ENCODE results near the gene TGOLN2. TPM values are rescaled to one million over a fixed set of nuclear protein-coding genes. Genes with fewer than 3 reads are reported as not detected.

The TGOLN2 gene
- polyA plus RNA-seq, 3 donors = 68.2 to 157 (median 111) TPM

DNA sequence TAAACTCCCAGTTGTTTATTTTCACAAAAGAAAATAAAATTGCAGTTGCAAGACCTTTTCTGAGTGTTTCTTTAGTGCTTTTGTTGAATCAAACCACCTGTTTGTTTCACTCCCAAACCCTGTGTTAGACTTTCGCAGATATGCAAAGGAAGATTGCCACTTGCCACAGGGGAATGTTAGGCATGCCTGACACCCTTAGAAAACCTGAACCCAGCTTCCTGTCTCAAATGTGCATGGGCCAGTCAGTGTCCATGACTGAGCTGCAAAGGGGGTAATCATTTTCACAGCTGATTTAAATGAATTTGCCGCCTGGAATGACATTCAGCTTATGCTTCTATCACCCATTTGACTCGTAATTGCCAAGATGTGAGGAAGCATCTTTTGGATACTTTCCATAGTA, 17.5 kb downstream of the TGOLN2 start:
- peaks cover 17 to 25% of the 10 kb centered on the region in 2 donors for H3K36me3 ChIP-seq (replicated peaks in 1 of 2; ENCODE audit: control insufficient read depth in 1 of 2, insufficient read depth in 2 of 2, low read length in 2 of 2)
- no peak for DNase-seq
- peaks cover 46 to 50% of the 10 kb centered on the region in 2 donors for H3K4me1 ChIP-seq (ENCODE audit: control insufficient read depth in 1 of 2, insufficient read depth in 2 of 2, low read length in 2 of 2)
- no peaks in the 10 kb centered on the region for H3K27me3 ChIP-seq (ENCODE audit: control insufficient read depth in 2 of 2, insufficient read depth in 2 of 2, low read length in 2 of 2)
- H3K4me3 ChIP-seq (replicated peaks in 1 of 3; ENCODE audit: low read depth in 2 of 3, low read length in 3 of 3) = peak overlapping the region in 1 of 3 experiments; percentile 69
- intact Hi-C loops (cut with micrococcal nuclease) = no loop called here
- Mint-ChIP-seq H3K4me3 (peak overlapping the region in 1 of 2 donors; percentile 93), H3K27me3 (ENCODE audit: low read depth in 3 of 3) (peaks cover 2 to 7% (median 4%) of the 10 kb centered on the region in 3 donors), H3K27ac (peak overlapping the region; percentile 84 to 94 (median 91)), H3K4me1 (peaks cover 46% of the 10 kb centered on the region), H3K36me3 (peaks cover 17 to 29% of the 10 kb centered on the region in 2 donors), H3K9me3 (no peaks in the 10 kb centered on the region)
- H2AFZ ChIP-seq (ENCODE audit: insufficient read depth, low read depth, low read length, poor library complexity, severe bottlenecking) = peak overlapping the region; percentile 70
- TF ChIP-seq, protein P1, sequence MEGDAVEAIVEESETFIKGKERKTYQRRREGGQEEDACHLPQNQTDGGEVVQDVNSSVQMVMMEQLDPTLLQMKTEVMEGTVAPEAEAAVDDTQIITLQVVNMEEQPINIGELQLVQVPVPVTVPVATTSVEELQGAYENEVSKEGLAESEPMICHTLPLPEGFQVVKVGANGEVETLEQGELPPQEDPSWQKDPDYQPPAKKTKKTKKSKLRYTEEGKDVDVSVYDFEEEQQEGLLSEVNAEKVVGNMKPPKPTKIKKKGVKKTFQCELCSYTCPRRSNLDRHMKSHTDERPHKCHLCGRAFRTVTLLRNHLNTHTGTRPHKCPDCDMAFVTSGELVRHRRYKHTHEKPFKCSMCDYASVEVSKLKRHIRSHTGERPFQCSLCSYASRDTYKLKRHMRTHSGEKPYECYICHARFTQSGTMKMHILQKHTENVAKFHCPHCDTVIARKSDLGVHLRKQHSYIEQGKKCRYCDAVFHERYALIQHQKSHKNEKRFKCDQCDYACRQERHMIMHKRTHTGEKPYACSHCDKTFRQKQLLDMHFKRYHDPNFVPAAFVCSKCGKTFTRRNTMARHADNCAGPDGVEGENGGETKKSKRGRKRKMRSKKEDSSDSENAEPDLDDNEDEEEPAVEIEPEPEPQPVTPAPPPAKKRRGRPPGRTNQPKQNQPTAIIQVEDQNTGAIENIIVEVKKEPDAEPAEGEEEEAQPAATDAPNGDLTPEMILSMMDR (IDR thresholded peaks at IDR 0.05) = no peak
- no peaks in the 10 kb centered on the region for H3K9me3 ChIP-seq (replicated peaks in 1 of 2; ENCODE audit: control insufficient read depth in 1 of 2, insufficient read depth in 1 of 2, low read length in 2 of 2)
- no peaks in the 10 kb centered on the region for H3K79me2 ChIP-seq (ENCODE audit: insufficient read depth, low read length)
- WGBS (ENCODE audit: insufficient coverage) = 100% methylated on average over 1 of the region's 3 CpGs
- H4K20me1 ChIP-seq (ENCODE audit: insufficient read depth, low read length) = peaks cover 20% of the 10 kb centered on the region
- H3K9ac ChIP-seq (ENCODE audit: insufficient read depth, low read length, poor library complexity, severe bottlenecking) = no peak overlapping the region
- peak overlapping the region; percentile 69 to 73 for H3K27ac ChIP-seq (ENCODE audit: low read depth in 1 of 2, low read length in 2 of 2)
- H3K4me2 ChIP-seq (replicated peaks; ENCODE audit: extremely low read depth, low read length, poor library complexity, severe bottlenecking) = peak overlapping the region; percentile 73

DNA sequence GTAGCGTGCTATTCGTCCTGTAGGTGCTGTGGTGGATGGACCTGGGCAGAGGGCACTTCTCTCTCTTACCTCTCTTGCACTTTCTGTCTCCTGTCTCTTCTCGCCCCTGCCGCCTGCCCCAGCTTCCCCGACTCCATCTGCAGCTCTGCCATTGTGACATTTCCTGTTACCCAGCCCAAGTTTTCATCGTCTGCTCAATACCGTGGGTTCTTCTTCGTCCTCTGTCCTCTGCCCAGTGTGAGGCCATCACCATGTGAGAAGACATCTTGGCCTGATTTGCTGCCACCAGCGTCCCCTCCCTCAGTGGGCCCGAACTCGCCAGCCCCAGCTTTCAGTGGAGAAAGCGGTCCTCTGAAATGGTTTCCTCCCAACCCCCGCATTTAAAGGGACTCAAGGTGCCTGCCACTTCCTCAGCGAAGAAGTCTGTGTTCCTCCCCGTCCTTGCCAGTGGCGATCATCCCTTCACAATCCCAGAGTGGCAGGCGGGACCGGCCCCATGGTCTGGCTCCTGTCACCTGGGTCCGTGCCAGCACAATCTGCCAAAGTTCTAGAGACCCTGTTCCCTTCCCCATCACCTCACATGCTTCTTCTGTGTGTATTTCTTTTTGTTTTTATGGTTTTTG, 18.0 kb downstream of the TGOLN2 start:
- peak overlapping the region; percentile 73 for H3K4me2 ChIP-seq (replicated peaks; ENCODE audit: extremely low read depth, low read length, poor library complexity, severe bottlenecking)
- peaks cover 15% of the 10 kb centered on the region for H4K20me1 ChIP-seq (ENCODE audit: insufficient read depth, low read length)
- H2AFZ ChIP-seq (ENCODE audit: insufficient read depth, low read depth, low read length, poor library complexity, severe bottlenecking) = peak overlapping the region; percentile 70
- peak overlapping the region; percentile 2 to 69 (median 28) for H3K4me3 ChIP-seq (replicated peaks in 1 of 3; ENCODE audit: low read depth in 2 of 3, low read length in 3 of 3)
- H3K36me3 ChIP-seq (replicated peaks in 1 of 2; ENCODE audit: control insufficient read depth in 1 of 2, insufficient read depth in 2 of 2, low read length in 2 of 2) = peaks cover 11 to 19% of the 10 kb centered on the region in 2 donors
- H3K36me3 Mint-ChIP-seq = peaks cover 13 to 23% of the 10 kb centered on the region in 2 donors
- H3K4me3 Mint-ChIP-seq = peak overlapping the region; percentile 81 to 93
- H3K79me2 ChIP-seq (ENCODE audit: insufficient read depth, low read length) = no peaks in the 10 kb centered on the region
- peaks cover 4 to 11% (median 6%) of the 10 kb centered on the region in 3 donors for H3K27me3 Mint-ChIP-seq (ENCODE audit: low read depth in 3 of 3)
- H3K9ac ChIP-seq (ENCODE audit: insufficient read depth, low read length, poor library complexity, severe bottlenecking) = peak overlapping the region; percentile 18
- TF ChIP-seq, protein P1 (IDR thresholded peaks at IDR 0.05) = no peak
- DNase-seq = peak; percentile 33 to 50 (median 37)
- H3K27ac ChIP-seq (ENCODE audit: low read depth in 1 of 2, low read length in 2 of 2) = peak overlapping the region; percentile 69 to 73
- peaks cover 46 to 50% of the 10 kb centered on the region in 2 donors for H3K4me1 ChIP-seq (ENCODE audit: control insufficient read depth in 1 of 2, insufficient read depth in 2 of 2, low read length in 2 of 2)
- H3K9me3 ChIP-seq (replicated peaks in 1 of 2; ENCODE audit: control insufficient read depth in 1 of 2, insufficient read depth in 1 of 2, low read length in 2 of 2) = no peaks in the 10 kb centered on the region
- peak overlapping the region; percentile 84 to 94 (median 91) for H3K27ac Mint-ChIP-seq
- intact Hi-C loops (cut with micrococcal nuclease) = no loop called here
- WGBS (ENCODE audit: insufficient coverage) = 1% methylated on average over 10 of the region's 19 CpGs
- peaks cover 46% of the 10 kb centered on the region for H3K4me1 Mint-ChIP-seq
- H3K27me3 ChIP-seq (ENCODE audit: control insufficient read depth in 2 of 2, insufficient read depth in 2 of 2, low read length in 2 of 2) = no peaks in the 10 kb centered on the region
- H3K9me3 Mint-ChIP-seq = no peaks in the 10 kb centered on the region

Data from CD14-positive monocyte (primary cell).